ENCODE data around the gene TAOK3.

The TAOK3 gene

GRCh38 chr12:118328486-118329330, 44.0 kb downstream of the TAOK3 start:
- no peak overlapping the region for H3K4me3 ChIP-seq (ENCODE audit: low read length)
- no peak for DNase-seq (ENCODE audit: low read depth)
- no peak for TF ChIP-seq CTCF (IDR thresholded peaks at IDR 0.05; ENCODE audit: insufficient read depth, low read depth, low read length, missing control alignments)

- no peak overlapping the region for H3K4me3 ChIP-seq (ENCODE audit: low read length)
- no peak for TF ChIP-seq CTCF (IDR thresholded peaks at IDR 0.05; ENCODE audit: insufficient read depth, low read depth, low read length, missing control alignments)
- no peak for DNase-seq (ENCODE audit: low read depth)
Observed at GRCh38 chr12:118327391-118327790, 45.3 kb downstream of the TAOK3 start.

GRCh38 chr12:118326991-118327390, 45.7 kb downstream of the TAOK3 start:
- no peak for TF ChIP-seq CTCF (IDR thresholded peaks at IDR 0.05; ENCODE audit: insufficient read depth, low read depth, low read length, missing control alignments)
- no peak overlapping the region for H3K4me3 ChIP-seq (ENCODE audit: low read length)
- DNase-seq (ENCODE audit: low read depth): no peak

GRCh38 chr12:118325081-118325480, 47.6 kb downstream of the TAOK3 start:
- no peak for DNase-seq (ENCODE audit: low read depth)
- H3K4me3 ChIP-seq (ENCODE audit: low read length): no peak overlapping the region
- no peak for TF ChIP-seq CTCF (IDR thresholded peaks at IDR 0.05; ENCODE audit: insufficient read depth, low read depth, low read length, missing control alignments)

- TF ChIP-seq CTCF (IDR thresholded peaks at IDR 0.05; ENCODE audit: insufficient read depth, low read depth, low read length, missing control alignments): no peak
- no peak overlapping the region for H3K4me3 ChIP-seq (ENCODE audit: low read length)
- no peak for DNase-seq (ENCODE audit: low read depth)
Observed at GRCh38 chr12:118319627-118320026, 53.1 kb downstream of the TAOK3 start.

- no peak for DNase-seq (ENCODE audit: low read depth)
- TF ChIP-seq CTCF (IDR thresholded peaks at IDR 0.05; ENCODE audit: insufficient read depth, low read depth, low read length, missing control alignments): no peak
- H3K4me3 ChIP-seq (ENCODE audit: low read length): no peak overlapping the region
Observed at GRCh38 chr12:118318744-118319143, 54.0 kb downstream of the TAOK3 start.

GRCh38 chr12:118317729-118318128, 55.0 kb downstream of the TAOK3 start:
- no peak overlapping the region for H3K4me3 ChIP-seq (ENCODE audit: low read length)
- TF ChIP-seq CTCF (IDR thresholded peaks at IDR 0.05; ENCODE audit: insufficient read depth, low read depth, low read length, missing control alignments): no peak
- DNase-seq (ENCODE audit: low read depth): no peak

Measured in epithelial cell of esophagus (primary cell).